ENCODE data around the gene GRIK4. TPM values are rescaled to one million over a fixed set of nuclear protein-coding genes. Genes with fewer than 3 reads are reported as not detected.

GRIK4 gene
- total RNA-seq, 3 donors from 2014 or later = 0.05 to 0.30 (median 0.11) TPM

DNA sequence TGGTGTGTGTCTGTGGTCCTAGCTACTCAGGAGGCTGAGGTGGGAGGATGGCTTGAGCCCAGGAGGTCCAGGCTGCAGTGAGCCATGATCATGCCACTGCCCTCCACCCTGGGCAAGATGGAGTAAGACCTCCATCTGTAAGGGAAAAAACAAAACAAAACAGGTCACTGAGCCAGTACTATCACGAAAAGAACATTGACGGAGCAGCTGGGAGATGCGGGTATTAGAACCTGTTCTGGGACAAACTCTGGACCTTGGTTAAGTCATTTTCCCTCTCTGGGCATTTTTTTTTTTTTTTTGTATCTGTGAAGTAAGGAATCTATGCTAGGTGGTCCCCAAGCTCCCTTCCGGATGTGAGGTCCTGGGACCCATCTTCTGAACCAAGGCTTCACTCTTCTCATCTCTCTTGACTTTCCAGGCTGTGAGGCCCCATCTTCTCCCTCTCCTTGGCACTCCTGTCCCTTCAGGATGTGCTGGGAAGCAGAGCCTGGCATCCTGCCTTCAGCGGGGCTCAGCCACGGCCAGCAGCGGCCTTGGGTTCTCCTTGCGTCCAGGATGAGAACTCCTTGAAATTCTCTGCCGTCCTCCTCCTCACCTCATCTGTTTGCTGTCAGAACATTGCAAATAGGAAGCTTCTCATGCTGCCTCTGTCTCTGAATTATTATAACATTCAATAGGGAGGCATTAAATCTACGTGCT lies 130.8 kb downstream of the GRIK4 start:
- H3K9me3 Mint-ChIP-seq = no peaks in the 10 kb centered on the region

GRCh38 chr11:120643284-120643683 lies 131.7 kb downstream of the GRIK4 start:
- no peak overlapping the region for H3K4me3 Mint-ChIP-seq
- H3K4me1 Mint-ChIP-seq (ENCODE audit: low read depth) = no peaks in the 10 kb centered on the region
- no peak for ATAC-seq
- no peaks in the 10 kb centered on the region for H3K36me3 Mint-ChIP-seq (ENCODE audit: insufficient read depth)
- no peaks in the 10 kb centered on the region for H3K9me3 Mint-ChIP-seq
- no peak for DNase-seq
- peaks cover 15% of the 10 kb centered on the region for H3K27me3 Mint-ChIP-seq (ENCODE audit: low read depth)

More for the DNA sequence above, 130.8 kb downstream of the GRIK4 start:
- H3K4me1 Mint-ChIP-seq (ENCODE audit: low read depth) = no peaks in the 10 kb centered on the region
- peaks cover 15% of the 10 kb centered on the region for H3K27me3 Mint-ChIP-seq (ENCODE audit: low read depth)
- ATAC-seq = no peak
- no peak overlapping the region for H3K4me3 Mint-ChIP-seq
- H3K36me3 Mint-ChIP-seq (ENCODE audit: insufficient read depth) = no peaks in the 10 kb centered on the region
- no peak for DNase-seq

DNA sequence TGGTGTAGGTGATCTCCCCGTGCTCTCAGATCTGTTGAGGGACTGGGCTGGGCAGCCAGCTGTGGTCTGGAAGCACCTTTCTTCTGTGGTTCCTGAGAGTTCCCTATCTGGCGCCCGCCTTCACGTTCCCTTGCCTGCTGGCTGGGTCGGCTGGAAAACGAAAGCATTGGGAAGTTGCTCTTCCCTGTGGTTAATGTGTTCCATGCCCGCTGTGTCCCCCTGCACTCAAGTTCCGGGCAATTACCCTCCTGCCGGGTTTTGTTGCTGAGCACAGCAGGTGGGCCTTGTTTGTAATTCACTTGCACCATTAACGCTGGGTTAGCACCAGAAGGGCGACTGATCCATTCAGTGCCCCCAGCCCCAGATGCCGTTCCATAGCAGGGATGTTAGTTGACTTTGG lies 134.1 kb downstream of the GRIK4 start:
- Mint-ChIP-seq H3K4me3 (no peak overlapping the region), H3K9me3 (no peaks in the 10 kb centered on the region), H3K27me3 (ENCODE audit: low read depth) (peaks cover 13% of the 10 kb centered on the region), H3K4me1 (ENCODE audit: low read depth) (no peaks in the 10 kb centered on the region), H3K36me3 (ENCODE audit: insufficient read depth) (no peaks in the 10 kb centered on the region)
- DNase-seq (no peak), ATAC-seq (no peak)

DNA sequence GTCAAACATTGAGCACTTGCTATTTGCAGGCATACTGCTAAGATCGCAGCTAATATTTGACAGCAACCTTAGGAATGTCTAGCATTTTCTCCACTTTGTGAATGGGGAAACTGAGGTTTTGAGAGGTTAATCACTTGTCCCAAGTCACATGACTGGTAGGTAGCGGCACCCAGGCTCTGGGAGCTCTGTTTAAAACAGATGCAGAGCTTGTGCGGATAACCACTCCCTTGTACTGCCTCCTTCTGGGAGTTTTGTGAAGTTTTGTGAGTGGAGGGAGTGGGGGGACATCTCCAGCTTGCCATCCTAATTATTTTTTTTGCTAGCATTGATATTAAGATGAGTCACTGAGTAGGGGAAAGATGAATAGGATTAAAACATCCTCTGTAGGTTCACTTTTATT lies 134.7 kb downstream of the GRIK4 start:
- Mint-ChIP-seq H3K9me3 (no peaks in the 10 kb centered on the region), H3K4me3 (no peak overlapping the region), H3K36me3 (ENCODE audit: insufficient read depth) (no peaks in the 10 kb centered on the region), H3K4me1 (ENCODE audit: low read depth) (no peaks in the 10 kb centered on the region), H3K27me3 (ENCODE audit: low read depth) (peaks cover 13% of the 10 kb centered on the region)
- DNase-seq (no peak), ATAC-seq (no peak)

GRCh38 chr11:120647681-120648080 lies 136.1 kb downstream of the GRIK4 start:
- Mint-ChIP-seq H3K4me1 (ENCODE audit: low read depth) (no peaks in the 10 kb centered on the region), H3K9me3 (no peaks in the 10 kb centered on the region), H3K27me3 (ENCODE audit: low read depth) (peaks cover 10% of the 10 kb centered on the region), H3K36me3 (ENCODE audit: insufficient read depth) (no peaks in the 10 kb centered on the region), H3K4me3 (no peak overlapping the region)
- DNase-seq = no peak
- no peak for ATAC-seq

GRCh38 chr11:120648771-120649170 lies 137.2 kb downstream of the GRIK4 start:
- ATAC-seq (no peak), DNase-seq (no peak)
- no peaks in the 10 kb centered on the region for H3K36me3 Mint-ChIP-seq (ENCODE audit: insufficient read depth)
- H3K27me3 Mint-ChIP-seq (ENCODE audit: low read depth) = peaks cover 10% of the 10 kb centered on the region
- H3K4me1 Mint-ChIP-seq (ENCODE audit: low read depth) = no peaks in the 10 kb centered on the region
- H3K4me3 Mint-ChIP-seq = no peak overlapping the region
- H3K9me3 Mint-ChIP-seq = no peaks in the 10 kb centered on the region

DNA sequence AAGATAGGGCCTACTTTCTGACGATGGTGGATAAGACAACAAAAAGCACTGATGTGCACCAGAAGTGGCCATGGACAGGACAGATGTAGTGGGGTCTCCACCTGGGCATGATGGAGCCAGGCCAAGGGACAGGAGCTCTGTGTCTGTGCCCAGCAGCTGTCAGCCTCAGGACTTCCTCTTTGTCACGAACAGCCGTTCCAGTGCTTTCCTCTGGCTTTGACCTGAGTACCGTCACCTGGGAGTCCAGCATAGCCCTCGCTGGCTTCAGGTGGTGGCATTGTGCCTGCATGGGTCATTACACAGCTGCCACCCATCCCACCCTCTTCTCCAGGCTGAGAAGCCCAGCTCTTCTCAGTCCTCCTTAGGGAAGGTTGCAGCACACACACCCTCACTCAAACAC lies 137.8 kb downstream of the GRIK4 start:
- H3K36me3 Mint-ChIP-seq (ENCODE audit: insufficient read depth) = no peaks in the 10 kb centered on the region
- DNase-seq = no peak
- peaks cover 10% of the 10 kb centered on the region for H3K27me3 Mint-ChIP-seq (ENCODE audit: low read depth)
- H3K4me1 Mint-ChIP-seq (ENCODE audit: low read depth) = no peaks in the 10 kb centered on the region
- no peak for ATAC-seq
- no peak overlapping the region for H3K4me3 Mint-ChIP-seq
- H3K9me3 Mint-ChIP-seq = no peaks in the 10 kb centered on the region

DNA sequence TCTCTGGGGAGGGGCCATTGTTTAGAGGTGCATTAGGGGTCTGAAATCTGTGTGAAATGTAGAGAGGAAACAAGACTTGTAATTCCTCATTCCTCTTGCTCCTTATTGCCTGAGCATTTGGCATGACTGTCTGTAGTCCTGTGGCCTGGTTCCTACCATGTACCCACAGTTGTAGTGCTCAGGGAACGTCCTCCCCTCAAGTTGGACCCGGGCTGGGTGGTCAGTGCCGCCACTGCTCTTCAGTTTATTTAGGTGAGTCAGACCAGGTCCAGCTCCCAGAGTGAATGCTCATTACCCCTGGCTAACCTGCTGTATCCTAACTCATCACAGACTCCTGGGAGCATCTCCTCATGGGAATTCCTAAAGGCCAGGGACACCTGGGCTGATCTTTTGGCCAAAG lies 139.8 kb downstream of the GRIK4 start:
- DNase-seq = no peak
- Mint-ChIP-seq H3K4me1 (ENCODE audit: low read depth) (no peaks in the 10 kb centered on the region), H3K36me3 (ENCODE audit: insufficient read depth) (no peaks in the 10 kb centered on the region), H3K9me3 (no peaks in the 10 kb centered on the region), H3K27me3 (ENCODE audit: low read depth) (peaks cover 6% of the 10 kb centered on the region), H3K4me3 (no peak overlapping the region)
- ATAC-seq = no peak

- peaks cover 6% of the 10 kb centered on the region for H3K27me3 Mint-ChIP-seq (ENCODE audit: low read depth)
Measured at GRCh38 chr11:120651836-120652235, 140.3 kb downstream of the GRIK4 start.

DNA sequence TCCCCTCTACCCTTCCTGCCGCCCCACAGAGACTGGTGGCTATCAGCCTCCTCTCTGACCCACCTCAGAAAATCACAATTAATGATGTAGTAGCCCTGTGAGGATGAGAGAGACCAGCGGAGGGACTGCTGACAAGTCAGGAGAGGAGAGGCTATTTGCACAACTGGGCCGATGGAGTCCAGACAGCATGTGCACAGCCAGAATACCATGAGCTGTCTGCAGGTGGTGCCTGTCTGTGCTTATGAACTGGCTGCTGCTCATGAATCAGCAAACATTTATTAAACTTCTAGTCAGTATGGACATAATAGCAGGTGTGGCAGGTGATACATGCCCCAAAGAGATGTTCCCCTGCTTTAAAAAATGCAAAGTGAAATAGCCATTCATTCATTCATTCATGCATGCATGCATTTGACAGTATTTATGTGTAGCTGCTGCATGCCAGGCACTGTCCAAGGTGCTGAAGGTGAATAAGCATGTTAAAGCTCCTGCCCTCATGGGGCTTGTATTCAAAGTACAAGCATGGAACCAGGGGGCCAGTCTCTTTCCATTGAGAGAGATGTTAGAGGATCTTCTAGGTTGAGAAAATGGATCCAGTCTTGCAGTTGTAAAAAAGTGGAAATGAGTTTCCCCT lies 141.3 kb downstream of the GRIK4 start:
- DNase-seq (no peak), ATAC-seq (no peak)
- Mint-ChIP-seq H3K36me3 (ENCODE audit: insufficient read depth) (no peaks in the 10 kb centered on the region), H3K9me3 (no peaks in the 10 kb centered on the region), H3K27me3 (ENCODE audit: low read depth) (peaks cover 6% of the 10 kb centered on the region), H3K4me1 (ENCODE audit: low read depth) (no peaks in the 10 kb centered on the region), H3K4me3 (no peak overlapping the region)

More at GRCh38 chr11:120651836-120652235, 140.3 kb downstream of the GRIK4 start:
- Mint-ChIP-seq H3K4me3 (no peak overlapping the region), H3K4me1 (ENCODE audit: low read depth) (no peaks in the 10 kb centered on the region), H3K9me3 (no peaks in the 10 kb centered on the region), H3K36me3 (ENCODE audit: insufficient read depth) (no peaks in the 10 kb centered on the region)
- ATAC-seq (no peak), DNase-seq (no peak)

GRCh38 chr11:120655589-120655988 lies 144.0 kb downstream of the GRIK4 start:
- no peak for DNase-seq
- Mint-ChIP-seq H3K27me3 (ENCODE audit: low read depth) (peaks cover 1% of the 10 kb centered on the region), H3K4me1 (ENCODE audit: low read depth) (no peaks in the 10 kb centered on the region)

GRCh38 chr11:120657306-120658070 lies 145.9 kb downstream of the GRIK4 start:
- ATAC-seq (no peak), DNase-seq (no peak)
- no peaks in the 10 kb centered on the region for H3K4me1 Mint-ChIP-seq (ENCODE audit: low read depth)
- H3K27me3 Mint-ChIP-seq (ENCODE audit: low read depth) = peaks cover 6% of the 10 kb centered on the region
- H3K36me3 Mint-ChIP-seq (ENCODE audit: insufficient read depth) = no peaks in the 10 kb centered on the region
- no peak overlapping the region for H3K4me3 Mint-ChIP-seq
- H3K9me3 Mint-ChIP-seq = no peaks in the 10 kb centered on the region

More at GRCh38 chr11:120655589-120655988, 144.0 kb downstream of the GRIK4 start:
- no peaks in the 10 kb centered on the region for H3K9me3 Mint-ChIP-seq
- no peaks in the 10 kb centered on the region for H3K36me3 Mint-ChIP-seq (ENCODE audit: insufficient read depth)
- ATAC-seq = no peak
- H3K4me3 Mint-ChIP-seq = no peak overlapping the region

DNA sequence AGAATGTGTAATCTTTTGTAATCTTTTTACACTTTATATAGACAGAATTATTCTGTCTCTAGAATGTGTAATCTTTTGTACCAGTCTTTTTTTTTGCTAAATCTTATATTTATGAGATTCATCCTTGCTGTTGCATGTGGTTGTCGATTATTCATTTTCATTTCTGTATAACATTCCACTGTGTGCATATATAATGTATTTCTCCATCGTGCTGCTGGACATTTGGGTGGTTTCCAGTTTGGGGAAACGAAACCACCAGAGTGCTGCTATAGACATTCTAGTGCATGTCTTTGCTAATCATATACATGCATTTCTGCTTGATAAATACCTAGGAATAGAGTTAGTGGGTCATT lies 146.5 kb downstream of the GRIK4 start:
- ATAC-seq (no peak), DNase-seq (no peak)
- Mint-ChIP-seq H3K36me3 (ENCODE audit: insufficient read depth) (no peaks in the 10 kb centered on the region), H3K9me3 (no peaks in the 10 kb centered on the region), H3K4me1 (ENCODE audit: low read depth) (no peaks in the 10 kb centered on the region), H3K27me3 (ENCODE audit: low read depth) (peaks cover 9% of the 10 kb centered on the region), H3K4me3 (no peak overlapping the region)

DNA sequence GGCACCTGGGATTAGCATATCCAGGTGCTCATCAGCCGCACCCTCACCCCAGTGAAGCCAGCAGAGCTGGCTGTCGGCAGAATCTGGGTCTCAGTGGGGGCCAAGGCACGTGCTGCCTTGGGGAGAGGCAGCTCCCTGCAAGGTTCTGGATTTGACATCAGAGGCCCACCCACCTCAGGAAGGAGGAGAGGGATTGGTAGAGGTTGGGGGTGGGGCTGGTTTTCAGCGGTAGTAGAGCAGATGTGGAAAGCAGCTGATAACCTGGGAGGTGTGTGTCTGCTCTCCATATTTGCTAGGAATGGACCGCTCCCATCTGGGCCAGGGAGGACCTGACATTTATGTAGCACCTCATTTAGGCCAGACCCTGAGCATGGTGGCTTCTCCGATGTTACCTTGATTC lies 147.5 kb downstream of the GRIK4 start:
- Mint-ChIP-seq H3K4me3 (no peak overlapping the region), H3K9me3 (no peaks in the 10 kb centered on the region), H3K27me3 (ENCODE audit: low read depth) (peaks cover 9% of the 10 kb centered on the region), H3K36me3 (ENCODE audit: insufficient read depth) (no peaks in the 10 kb centered on the region), H3K4me1 (ENCODE audit: low read depth) (no peaks in the 10 kb centered on the region)
- ATAC-seq = no peak
- no peak for DNase-seq
